Kidney (tissue), 14 donors: ENCODE measurements around the gene BNC2. TPM values are rescaled to one million over a fixed set of nuclear protein-coding genes. Genes with fewer than 3 reads are reported as not detected.

ENCODE experiments used
- DNase-seq, 5 donors: peaks; one replicate each; pipeline ENCODE4 v3.0.0-alpha.2; 2013 to 2020
- FAIRE-seq: peaks from 2 replicates; lab custom pipeline; 2012; peaks lifted over from hg19 to GRCh38; lab: Jason Lieb, UNC
- H3K27ac ChIP-seq, 2 donors: one replicate each; pipeline ENCODE4 v1.7.0; 2013; ENCODE audit warnings: low read depth in 2 of 2, low read length in 2 of 2, inconsistent platforms in 1 of 2
- H3K27me3 ChIP-seq: one replicate; pipeline ENCODE4 v1.7.1; 2013; ENCODE audit warnings: low read length, inconsistent platforms; ENCODE audit not compliant: control insufficient read depth, insufficient read depth
- H3K36me3 ChIP-seq, 3 donors: one replicate each; pipeline versions ENCODE4 v1.7.0 to v1.7.1; 2013; ENCODE audit warnings: low read length in 3 of 3, control low read depth in 1 of 3, inconsistent platforms in 1 of 3; ENCODE audit not compliant: insufficient read depth in 3 of 3, control insufficient read depth in 2 of 3
- H3K4me1 ChIP-seq, 3 donors: one replicate each; pipeline versions ENCODE4 v1.7.0 to v1.7.1; 2013; ENCODE audit warnings: low read length in 3 of 3, inconsistent platforms in 1 of 3, low read depth in 1 of 3; ENCODE audit not compliant: control insufficient read depth in 2 of 3, insufficient read depth in 2 of 3
- H3K4me3 ChIP-seq, 3 donors: one replicate each; pipeline versions ENCODE4 v1.7.0 to v1.8.1; 2013; ENCODE audit warnings: low read length in 3 of 3, control low read depth in 1 of 3, inconsistent platforms in 1 of 3
- H3K9ac ChIP-seq, 3 donors: one replicate each; pipeline versions ENCODE4 v1.7.0 to v1.7.1; 2013; ENCODE audit warnings: low read length in 3 of 3, control low read depth in 1 of 3, inconsistent platforms in 1 of 3
- H3K9me3 ChIP-seq, 3 donors: one replicate each; pipeline versions ENCODE4 v1.7.0 to v1.7.1; 2013; ENCODE audit warnings: low read length in 3 of 3, control low read depth in 1 of 3, inconsistent platforms in 1 of 3; ENCODE audit not compliant: control insufficient read depth in 2 of 3, insufficient read depth in 1 of 3
- intact Hi-C: fragments of 100-400 bp; cut with DNase I; formaldehyde crosslinking; loops from one replicate; pipeline ENCODE4 v1.11.1; 2022
- polyA plus RNA-seq: library from polyadenylated mRNA; stranded (reverse); fragments of 350-450 nt; fragmentation: Illumina TruSeq; extraction: RNeasy Lipid Tissue Mini Kit (QIAGEN cat#74804); gene quantifications from one replicate; pipeline ENCODE4 v1.2.3, GENCODE V29; 2014; ENCODE audit warnings: low read depth, low replicate concordance; ENCODE audit not compliant: insufficient read depth
- total RNA-seq: library from RNA; stranded (reverse); fragmentation: NEBNext Ultra II Directional; extraction: Animal tissue kit (Norgen Biotek cat#: 25700); gene quantifications from one replicate; pipeline ENCODE4 v1.2.1, GENCODE V29; 2021
- TF ChIP-seq, protein P1 (sequence below): IDR thresholded peaks from 3 replicates; pipeline ENCODE4 v1.5.1; 2012; ENCODE audit warnings: mild to moderate bottlenecking, moderate library complexity, borderline replicate concordance; ENCODE audit not compliant: insufficient read depth; ENCODE audit errors: extremely low read depth
- donor health status: control.
- donor health status: control.
- donor health status: control.
- donor health status: control.
- donor health status: control.
- donor health status: DM: yes; HTN: yes; CAD: no.
- donor health status: Normal renal cell carcinoma (clear cell type).

Gene BNC2
- total and polyA plus RNA-seq, 2 donors from 2014 or later: 5.4 to 37.9 TPM

DNA sequence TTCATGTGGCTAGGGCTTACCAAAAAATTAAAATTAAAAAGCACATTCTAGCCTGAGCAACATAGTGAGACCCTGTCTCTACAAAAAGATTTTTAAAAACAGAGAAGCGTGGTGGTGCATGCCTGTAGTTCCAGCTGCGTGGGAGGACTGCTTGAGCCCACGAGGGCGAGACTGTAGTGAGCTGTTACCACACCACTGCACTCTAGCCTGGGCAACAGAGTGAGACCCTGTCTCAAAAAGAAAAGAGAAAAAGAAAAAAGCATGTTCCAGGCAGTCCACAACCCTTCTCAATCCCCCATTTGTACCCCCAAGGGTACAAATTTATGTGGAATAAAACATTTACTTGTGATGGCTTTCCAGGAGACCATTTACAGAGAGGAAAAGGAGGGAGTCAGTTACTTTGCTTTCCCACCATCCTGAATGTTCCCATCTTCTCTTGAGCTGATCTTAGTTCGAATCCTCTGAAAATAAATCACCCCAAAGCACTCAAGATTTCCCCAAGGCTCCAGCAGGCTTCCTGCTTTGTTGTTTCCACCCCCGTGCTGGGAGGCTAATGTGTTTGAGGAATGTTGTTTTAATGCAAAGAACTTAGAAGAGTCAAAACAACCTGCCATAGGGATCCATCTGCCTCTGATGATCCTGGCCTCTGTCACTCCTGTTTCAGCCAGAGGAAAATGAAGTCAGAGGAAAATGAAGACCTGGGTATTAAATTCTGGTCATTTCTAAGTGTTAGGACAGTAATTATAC, 384.7 kb downstream of the BNC2 start:
- Histone ChIP-seq H3K9me3 (no peaks in the 10 kb centered on the region), H3K4me3 (no peak overlapping the region), H3K27me3 (no peaks in the 10 kb centered on the region), H3K4me1 (peaks cover 0 to 14% (median 2%) of the 10 kb centered on the region in 3 donors), H3K36me3 (no peaks in the 10 kb centered on the region), H3K27ac (no peak overlapping the region), H3K9ac (no peak overlapping the region)
- TF ChIP-seq, protein P1, sequence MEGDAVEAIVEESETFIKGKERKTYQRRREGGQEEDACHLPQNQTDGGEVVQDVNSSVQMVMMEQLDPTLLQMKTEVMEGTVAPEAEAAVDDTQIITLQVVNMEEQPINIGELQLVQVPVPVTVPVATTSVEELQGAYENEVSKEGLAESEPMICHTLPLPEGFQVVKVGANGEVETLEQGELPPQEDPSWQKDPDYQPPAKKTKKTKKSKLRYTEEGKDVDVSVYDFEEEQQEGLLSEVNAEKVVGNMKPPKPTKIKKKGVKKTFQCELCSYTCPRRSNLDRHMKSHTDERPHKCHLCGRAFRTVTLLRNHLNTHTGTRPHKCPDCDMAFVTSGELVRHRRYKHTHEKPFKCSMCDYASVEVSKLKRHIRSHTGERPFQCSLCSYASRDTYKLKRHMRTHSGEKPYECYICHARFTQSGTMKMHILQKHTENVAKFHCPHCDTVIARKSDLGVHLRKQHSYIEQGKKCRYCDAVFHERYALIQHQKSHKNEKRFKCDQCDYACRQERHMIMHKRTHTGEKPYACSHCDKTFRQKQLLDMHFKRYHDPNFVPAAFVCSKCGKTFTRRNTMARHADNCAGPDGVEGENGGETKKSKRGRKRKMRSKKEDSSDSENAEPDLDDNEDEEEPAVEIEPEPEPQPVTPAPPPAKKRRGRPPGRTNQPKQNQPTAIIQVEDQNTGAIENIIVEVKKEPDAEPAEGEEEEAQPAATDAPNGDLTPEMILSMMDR: no peak
- DNase-seq: no peak
- intact Hi-C loops: no loop called here
- no peak for FAIRE-seq

GRCh38 chr9:16485160-16485559, 385.3 kb downstream of the BNC2 start:
- intact Hi-C loops: no loop called here
- Histone ChIP-seq H3K9me3 (no peaks in the 10 kb centered on the region), H3K4me3 (no peak overlapping the region), H3K27me3 (no peaks in the 10 kb centered on the region), H3K36me3 (no peaks in the 10 kb centered on the region), H3K4me1 (peaks cover 0 to 14% (median 2%) of the 10 kb centered on the region in 3 donors), H3K27ac (no peak overlapping the region), H3K9ac (no peak overlapping the region)
- DNase-seq (no peak), FAIRE-seq (no peak)
- TF ChIP-seq, protein P1: no peak

DNA sequence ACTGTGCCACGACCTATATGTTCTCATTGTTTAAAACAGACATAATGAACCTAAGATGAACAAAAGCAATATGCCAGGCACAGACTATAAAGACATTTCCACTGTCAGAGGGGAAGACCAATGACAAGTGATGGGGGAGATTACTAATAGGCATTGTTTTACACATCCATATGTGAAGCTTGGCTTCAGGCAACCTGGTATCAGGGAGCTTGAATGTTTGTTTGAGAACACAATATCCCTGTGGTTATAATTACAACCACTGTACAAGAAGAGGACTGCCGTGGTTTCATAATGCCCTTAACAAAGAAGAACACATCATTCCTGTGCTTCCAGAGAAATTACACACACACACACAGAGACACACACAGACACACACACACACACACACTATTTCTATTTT, 385.7 kb downstream of the BNC2 start:
- FAIRE-seq (no peak), DNase-seq (no peak)
- Histone ChIP-seq H3K4me1 (peaks cover 0 to 14% (median 2%) of the 10 kb centered on the region in 3 donors), H3K9ac (no peak overlapping the region), H3K36me3 (no peaks in the 10 kb centered on the region), H3K27me3 (no peaks in the 10 kb centered on the region), H3K27ac (no peak overlapping the region), H3K9me3 (no peaks in the 10 kb centered on the region), H3K4me3 (no peak overlapping the region)
- TF ChIP-seq, protein P1: no peak
- intact Hi-C loops: no loop called here
